HG03025 (cell line): ENCODE measurements around the gene ATXN7.

ENCODE experiments used
- ATAC-seq: cut with Tn5 transposase; IDR thresholded peaks from one replicate; pipeline ENCODE4 v1.9.1; 2021; ENCODE audit warnings: mild to moderate bottlenecking, moderate library complexity; ENCODE audit not compliant: unreplicated experiment, low FRiP score

The ATXN7 gene

DNA sequence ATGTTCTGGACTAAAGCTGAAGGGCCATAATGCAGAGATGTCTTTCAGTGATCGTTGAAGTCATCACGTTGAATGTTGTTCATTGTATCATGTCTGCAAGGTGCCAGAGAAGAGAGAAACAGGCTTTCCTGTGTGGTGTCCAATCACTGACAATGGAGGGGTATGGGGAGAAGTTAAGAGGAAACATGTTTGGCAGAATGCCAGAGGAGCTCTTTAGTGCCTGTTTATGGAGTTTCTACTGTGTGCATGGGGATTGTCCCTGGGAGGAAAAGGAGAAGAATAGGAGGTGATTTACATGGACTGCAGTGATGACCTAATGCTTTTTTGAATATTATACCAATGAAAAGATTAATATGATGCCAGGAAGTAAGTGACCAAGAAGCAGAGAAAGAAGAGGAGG, 36.8 kb downstream of the ATXN7 start:
- ATAC-seq: no peak

DNA sequence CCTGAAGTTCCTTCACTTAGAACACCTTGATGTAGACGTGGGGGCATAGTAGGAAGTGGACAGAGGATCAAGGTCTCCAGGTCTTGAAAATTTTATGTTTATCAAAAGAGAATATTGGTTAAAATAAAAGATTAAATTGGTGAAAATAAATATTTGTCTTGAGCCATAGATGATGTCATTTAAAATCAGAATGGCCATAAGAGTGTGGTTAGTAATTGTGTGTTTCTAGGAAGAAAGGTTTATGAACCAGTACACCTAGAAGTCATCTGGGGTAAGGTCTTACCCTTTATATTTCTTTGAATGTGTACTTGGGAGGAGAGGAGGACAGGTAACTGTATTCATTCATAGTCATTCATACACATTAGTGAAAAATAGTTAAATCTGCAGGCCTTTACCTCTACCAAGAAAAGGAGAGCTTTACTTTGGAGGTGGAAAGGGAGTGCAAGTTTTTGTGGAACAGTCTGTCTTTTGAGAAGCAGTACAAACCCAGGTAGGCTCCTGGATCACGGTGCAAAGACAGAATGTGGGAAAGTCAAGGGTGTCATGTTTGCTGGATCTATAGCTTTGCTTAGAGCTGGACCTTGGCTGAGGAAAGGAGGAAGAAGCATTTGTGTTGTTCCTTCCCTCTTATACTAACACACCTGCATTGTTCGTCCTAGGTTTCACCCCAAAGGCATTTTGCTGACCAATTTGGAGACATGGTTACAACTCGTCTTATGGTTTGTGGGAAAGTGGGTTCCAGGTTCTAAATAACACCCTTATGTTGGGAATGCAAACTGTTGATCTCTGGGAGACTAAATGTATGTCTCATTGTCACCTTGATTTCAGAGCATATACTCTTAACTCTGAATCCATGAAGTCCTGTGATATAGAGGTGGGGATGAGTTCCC, 42.3 kb downstream of the ATXN7 start:
- ATAC-seq: no peak

DNA sequence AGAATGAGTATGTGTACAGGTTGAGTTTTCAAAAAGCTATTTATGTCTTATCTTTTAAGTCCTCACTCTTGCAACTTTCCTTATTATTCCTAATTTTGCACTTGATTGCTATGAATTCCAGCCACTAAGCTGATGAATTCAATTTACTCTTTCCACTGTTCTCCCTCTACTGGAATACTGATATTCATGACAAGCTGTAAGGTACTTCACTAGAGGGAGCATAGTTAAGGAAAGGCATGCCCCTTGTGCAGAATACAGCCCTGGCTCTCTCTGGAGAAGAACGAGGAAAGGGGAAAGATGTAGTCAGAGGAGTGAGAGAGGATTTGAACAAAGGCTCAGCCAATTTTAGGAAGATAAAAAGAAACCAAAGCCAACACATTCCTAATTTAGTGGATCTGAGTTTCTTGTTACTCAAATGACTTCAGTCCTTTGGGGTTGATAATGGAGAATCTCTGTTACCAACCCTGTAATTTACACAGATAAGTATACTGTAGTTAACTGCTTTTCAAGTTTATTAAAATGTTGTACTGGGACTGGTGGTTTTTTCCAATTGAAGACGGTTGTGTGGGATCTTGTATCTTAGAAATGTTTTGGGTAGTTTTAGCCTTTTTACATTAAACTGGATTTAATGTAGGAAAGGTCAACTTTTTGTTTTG, 44.5 kb downstream of the ATXN7 start:
- ATAC-seq: no peak

DNA sequence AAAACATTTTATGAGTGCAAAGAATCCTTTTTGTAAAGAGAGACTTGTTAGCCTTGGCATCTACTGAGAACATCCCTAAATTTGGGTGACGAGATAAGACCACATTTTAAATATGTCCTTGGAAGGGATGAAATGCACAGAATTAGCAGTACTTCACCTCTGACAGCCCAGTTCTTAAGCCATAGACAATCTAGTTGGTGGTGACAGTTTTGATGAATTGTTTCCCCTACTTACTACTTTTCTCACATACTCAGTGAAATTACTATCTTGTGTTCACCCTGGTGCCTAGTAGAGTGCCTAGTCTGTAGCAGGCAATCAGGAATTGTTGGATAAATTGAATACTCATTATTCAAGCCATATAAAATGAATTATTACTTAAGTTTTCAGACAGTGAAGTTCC, 45.1 kb downstream of the ATXN7 start:
- no peak for ATAC-seq

DNA sequence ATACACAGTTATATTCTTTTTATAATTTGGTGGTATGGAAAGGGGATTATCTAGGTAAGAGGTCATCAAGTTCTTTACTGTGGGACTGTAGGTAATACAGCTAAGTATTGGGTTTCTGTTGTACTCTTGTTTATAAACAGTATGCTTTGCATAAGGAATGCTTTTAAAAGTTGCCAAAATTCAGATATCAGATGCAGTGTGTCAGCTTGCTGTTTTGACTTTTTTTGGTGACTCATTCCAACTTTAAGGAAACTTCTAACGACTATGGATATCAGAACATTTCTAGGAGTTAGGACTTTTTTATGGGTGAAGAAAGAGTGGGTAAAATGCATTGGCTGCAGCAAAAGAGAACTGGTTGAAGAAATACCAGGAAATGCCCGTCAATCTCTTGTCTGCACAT, 45.8 kb downstream of the ATXN7 start:
- no peak for ATAC-seq

DNA sequence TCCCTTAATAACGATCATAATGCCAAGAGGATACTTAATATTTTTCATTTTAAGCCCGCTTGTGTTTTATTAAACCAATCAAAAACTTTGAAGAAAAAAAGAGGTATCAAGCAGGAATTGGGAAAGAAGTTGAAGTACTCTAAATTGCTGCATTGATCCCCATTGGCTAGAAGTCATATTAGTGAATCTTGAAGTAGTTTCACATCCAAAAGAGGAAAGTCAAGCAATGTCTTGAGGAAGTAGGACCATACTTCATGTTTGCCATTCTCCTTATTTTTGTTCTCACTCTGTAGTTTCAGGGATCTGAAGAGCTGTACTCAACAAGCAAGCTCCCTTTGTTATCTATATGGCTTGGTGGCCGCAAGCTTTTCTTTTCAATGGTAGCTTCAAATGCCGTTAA, 46.3 kb downstream of the ATXN7 start:
- no peak for ATAC-seq

DNA sequence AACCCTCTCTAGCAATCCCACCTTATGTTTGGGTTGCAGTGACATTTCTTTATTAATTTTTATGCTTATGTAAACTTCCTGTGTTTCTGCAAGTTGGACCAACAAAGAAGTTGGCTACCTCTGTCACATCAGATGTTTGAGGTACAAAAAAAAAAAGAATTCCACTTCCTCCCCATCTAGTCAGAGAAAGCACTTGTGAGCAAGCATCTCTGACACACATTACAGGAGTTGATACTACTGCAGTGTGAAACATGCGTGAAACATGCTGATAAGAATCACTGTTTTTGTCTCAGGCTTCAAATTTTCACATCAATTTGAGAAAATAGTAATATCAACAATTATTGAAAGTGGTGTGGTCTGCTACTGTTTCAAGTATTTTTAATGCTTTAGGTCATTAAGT, 47.2 kb downstream of the ATXN7 start:
- ATAC-seq: no peak

DNA sequence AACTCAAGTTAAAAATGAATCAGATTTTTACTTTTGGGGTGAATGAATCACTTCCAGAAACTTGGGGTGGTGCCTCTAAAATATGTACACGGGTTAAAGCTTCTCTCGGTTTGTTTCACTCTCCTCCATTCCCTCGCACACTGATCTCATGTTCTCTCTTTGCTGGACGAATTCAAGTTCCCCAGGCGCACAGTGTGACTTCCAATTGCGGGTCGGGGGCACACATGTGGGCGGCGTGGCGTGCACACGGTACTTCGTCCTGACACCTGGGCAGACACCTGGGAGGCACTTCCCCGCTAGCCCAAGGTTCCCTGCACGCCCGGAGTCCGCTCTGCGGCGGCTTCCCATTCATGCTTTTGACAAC, 47.8 kb downstream of the ATXN7 start:
- ATAC-seq: no peak

DNA sequence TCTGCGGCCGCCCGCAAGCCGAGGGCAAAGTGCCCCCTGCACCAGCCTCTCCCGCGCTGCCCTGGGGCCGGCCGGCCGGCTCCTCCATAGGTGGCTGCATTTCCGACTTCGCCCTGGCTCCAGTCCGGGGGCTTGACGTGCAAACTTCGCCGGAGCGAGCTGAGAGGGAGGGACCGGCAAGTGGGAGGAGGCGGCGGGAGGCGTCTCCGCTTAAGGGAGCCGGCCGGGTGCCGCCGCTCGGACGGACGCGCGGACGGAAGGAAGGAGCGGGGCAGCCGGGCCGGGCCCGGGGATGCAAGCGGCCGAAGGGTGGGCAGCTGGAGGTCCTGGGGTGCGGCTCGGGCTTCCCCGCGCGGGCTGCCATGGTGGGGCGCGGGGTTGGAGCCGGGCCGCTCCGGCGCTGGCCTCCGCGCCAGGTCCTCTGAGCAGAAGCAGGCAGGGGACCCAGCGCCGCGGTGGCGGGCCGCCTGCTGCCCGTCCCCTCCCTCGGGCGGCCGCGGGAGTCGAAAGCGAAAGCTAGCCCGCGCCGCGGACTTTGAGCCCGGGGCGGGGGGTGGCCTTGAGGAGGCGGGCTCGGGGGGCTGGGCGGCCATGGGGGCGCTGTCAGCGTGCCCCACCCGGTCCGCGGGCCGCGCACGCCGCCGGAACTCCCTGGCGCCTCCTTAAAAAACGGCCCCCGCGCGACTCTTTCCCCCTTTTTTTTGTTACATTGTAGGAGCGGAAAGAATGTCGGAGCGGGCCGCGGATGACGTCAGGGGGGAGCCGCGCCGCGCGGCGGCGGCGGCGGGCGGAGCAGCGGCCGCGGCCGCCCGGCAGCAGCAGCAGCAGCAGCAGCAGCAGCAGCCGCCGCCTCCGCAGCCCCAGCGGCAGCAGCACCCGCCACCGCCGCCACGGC, 48.5 kb downstream of the ATXN7 start, which contains the start of gene SCAANT1:
Gene SCAANT1, minus strand, starts transcription at position 511 of the 895 bp plus-strand sequence.
- peak; percentile 78 for ATAC-seq

DNA sequence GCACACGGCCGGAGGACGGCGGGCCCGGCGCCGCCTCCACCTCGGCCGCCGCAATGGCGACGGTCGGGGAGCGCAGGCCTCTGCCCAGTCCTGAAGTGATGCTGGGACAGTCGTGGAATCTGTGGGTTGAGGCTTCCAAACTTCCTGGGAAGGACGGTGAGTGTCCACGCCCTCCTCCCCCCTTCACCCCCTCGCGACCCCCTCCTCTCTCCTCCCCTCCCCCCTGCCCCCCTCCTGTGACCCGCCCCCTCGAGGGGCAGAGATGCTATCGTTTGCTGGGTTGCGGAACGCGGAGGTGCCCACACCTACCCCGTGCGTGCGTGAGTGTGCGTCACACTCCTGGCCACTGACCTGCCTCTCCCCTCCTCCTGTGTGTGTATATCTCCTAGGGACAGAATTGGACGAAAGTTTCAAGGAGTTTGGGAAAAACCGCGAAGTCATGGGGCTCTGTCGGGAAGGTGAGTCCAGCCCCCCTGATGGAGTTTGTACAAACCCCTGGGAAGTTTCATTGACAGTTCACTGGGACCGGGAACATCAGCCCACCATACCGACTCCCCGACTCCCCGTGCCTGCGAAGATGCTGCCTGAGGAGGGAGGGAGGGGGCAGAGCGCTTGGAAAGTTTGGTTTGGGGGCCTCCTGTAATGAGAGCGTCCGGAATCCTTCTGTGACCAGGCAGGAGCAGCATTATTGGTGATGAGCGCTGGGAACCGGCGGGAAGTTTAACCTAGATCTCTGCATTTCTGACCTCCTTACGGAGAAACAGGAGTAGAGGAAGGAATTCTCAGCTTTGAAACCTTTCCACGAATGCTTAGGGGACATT, 49.3 kb downstream of the ATXN7 start:
- peak; percentile 10 for ATAC-seq

DNA sequence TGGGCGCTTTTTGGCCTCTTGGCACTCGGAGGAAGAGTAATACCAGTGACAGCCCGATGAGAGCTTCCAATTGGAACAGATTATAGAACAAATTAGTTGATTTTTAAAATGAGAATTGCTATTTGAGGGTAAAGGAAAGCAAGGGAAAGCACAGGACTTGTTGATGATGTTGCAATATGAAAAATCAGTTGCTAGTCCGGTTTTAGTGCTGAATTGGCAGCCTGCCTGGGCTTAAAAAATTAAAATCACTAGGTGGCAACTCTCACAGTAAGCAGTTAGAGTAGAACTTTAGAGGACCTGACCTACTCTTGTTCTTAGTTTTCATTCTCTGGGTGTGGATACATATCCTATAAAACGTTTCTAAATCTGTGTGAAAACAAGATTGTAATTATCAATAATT, 50.6 kb downstream of the ATXN7 start:
- ATAC-seq: no peak

DNA sequence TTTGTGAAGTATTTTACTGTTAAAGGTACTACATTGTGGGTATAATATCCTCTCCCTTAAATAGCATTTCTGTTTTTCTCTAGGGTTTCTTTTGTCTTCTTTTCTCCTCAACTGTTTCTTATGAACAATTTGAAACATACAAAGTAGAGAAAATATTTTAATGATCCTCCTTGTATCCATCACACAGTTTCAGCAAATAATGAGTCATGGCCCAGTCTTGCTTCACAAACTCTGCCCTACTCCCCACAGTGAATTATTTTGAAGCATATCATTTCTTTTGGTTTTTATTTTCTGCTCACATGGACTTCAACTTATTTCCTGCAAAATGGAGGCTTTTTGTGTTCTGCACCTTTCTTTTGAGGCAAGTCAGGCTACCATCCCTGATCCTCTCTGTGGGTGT, 54.7 kb downstream of the ATXN7 start:
- no peak for ATAC-seq

DNA sequence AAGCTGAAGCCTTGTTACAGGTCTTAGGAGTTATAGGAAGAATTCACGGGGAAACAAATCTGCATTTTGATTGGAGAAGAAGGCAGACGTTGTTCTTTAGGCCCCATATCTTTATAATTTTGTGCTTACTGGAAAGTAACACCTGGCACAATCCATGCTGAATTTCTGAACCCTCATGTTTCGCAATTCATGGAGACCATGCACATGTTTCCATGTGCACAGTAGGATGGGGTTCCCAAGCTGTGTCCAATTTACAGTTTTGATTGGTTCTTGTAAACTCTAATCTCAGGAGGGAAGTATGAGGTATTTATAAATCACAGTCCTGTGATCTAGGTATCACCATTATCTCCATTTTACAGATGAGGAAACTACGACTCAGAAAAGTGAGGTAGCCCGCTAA, 56.3 kb downstream of the ATXN7 start:
- ATAC-seq: no peak

DNA sequence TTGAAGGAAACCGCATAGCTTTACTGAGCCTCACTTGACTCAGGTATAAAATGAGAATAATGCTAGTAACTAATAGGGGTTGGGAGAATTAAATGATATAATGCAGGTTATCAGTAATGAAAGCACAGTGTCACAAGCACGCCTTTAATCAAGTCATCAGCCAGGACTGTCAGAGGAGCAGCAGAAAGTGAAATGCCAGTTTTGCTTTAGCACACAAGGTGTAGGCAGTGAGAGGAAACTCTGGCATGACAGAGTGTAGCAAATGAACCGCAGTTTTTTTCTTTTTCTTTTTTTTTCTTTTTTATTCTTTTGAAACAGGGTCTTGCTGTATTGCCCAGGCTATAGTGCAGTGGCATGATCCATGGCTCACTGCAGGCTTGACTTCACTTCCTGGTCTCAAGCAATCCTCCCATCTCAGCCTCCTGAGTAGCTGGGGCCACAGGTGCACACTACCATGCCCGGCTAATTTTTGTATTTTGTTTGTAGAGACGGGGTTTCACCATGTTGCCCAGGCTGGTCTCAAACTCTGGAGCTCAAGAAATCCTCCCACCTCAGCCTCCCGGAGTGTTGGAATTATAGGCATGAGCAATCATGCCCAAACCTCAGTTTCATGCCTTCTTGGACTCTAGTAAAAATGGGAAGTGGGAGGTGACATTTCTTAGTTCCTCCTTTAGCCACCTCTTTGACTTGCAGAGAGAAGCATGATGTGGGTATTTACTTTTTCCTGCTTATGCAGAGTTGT, 58.2 kb downstream of the ATXN7 start:
- peak; percentile 88 for ATAC-seq

DNA sequence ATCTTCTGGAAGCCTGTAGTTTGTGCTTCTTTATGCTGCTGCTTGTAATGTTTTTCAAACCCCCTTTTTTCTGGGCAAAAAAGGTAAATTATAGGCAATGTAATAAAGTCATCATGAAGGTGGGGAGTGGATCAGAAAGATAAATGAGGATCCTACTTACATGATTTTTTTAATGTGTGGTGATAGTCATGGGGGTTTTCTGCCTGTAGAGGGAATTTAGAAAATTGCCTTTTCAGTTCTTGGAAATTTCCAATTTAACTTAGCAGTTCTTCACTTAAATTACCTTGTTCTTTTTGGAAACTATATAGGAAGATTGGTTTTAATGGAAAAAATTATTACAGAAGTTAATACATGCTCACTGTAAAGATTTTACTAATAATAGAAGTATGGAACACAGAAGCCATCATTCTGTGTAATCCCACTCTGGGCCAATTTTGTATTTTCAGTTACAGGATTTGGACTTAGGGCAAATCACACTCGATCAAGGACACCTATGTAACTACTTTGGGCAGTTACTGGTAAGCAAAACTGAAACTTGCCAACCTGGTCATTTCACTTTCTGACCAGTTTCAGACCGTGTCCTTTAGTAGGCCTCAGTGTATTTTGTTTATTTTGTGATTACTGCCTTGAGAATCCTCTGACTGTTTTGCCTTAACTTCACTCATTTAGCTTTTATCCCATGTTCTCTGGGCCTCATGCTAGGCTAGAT, 59.0 kb downstream of the ATXN7 start:
- ATAC-seq: no peak

DNA sequence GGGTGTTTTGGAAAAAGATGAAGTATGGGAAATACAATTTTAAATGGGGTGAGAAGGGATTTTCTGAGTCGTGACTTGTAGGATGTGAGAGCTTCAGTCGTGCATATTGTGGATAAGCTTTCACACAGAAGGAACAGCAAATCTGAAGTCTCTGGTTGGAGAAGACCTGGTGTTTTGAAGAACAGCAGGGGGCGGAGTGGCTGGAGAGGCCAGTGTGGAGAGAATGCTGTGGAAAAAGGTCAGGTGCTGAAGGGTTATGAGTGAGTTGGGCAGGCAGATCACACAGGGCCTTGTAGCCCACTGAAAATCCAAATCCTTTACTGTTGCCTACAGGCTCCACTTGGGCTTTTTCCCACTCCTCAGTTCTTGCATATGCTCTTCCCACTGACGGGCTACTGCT, 62.6 kb downstream of the ATXN7 start:
- no peak for ATAC-seq

DNA sequence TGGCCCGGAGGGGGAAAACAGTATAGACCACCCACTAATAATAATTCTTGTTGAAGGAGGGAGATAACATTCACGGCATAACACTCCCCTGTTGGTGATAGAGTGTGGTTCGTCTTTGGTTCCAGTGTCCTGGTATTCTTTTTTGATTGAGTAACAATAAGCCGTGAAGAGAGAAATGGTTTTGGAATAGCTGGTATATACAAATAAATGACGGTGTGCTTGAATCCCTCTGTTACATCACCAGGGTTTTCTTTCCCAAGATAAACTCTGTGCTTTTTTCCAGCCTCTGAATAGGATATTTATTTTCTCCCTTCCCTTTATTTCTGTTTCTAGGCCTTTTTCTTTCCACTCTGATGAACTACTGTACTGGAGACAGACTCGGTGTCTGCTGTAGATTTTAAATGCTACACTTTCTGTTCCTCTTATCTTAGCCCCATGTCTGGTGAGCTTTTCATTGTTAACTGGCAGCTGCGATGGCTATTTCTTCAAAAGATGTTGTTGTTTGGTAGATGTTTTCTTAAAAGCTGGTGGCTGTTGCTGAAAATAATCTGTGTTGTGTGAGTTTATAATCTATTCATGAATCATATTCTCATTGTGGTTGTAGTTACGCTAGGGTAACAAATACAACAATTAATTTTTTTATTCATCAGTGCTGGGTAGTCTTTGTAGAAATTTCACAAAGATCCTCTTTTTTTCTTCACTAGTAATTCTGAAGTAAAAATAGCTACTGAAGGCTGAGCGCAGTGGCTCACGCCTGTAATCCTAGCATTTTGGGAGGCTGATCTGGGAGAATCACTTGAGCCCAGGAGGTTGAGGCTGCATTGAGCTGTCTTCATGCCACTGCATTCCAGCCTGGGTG, 64.0 kb downstream of the ATXN7 start:
- ATAC-seq: peak; percentile 88

DNA sequence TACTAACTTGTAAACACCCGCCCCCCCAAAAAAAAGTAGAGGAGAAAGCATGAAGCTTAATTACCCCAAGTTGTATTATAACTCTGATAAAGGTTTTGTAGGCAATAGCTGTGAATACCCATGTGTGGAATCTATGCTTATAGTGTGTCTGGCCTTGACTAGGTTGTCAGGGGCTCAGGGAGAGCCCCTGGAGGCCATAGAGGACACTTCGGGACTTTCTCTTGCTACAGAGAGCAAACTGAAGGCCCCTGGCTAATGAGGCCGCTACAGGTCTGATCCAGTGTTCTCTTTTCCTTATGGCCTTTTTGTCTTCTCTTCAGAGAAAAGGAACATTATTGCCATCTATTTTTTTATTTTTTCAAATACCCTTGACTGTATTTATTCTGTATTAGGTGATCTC, 67.6 kb downstream of the ATXN7 start:
- ATAC-seq: no peak
